HepG2 (cell line): ENCODE data around the gene GLB1L. TPM values are rescaled to one million over a fixed set of nuclear protein-coding genes. Genes with fewer than 3 reads are reported as not detected.
A peak's percentile ranks its signal among the peaks of the same experiment; 100 is the strongest.

Experiments used
- ATAC-seq: fragments of 200-7000 bp; cut with Tn5 transposase; 3 replicates; pipeline ENCODE4 v1.9.1; 2020; ENCODE audit warnings: mild to moderate bottlenecking, moderate library complexity
- BruUV-seq: library from RNA; stranded (reverse); fragments of 400-500 nt; replicated peaks from 2 replicates; lab custom pipeline; 2021; lab: Mats Ljungman, UMichigan
- CTCF ChIA-PET: fragments of 300-600 bp; formaldehyde crosslinking; extraction: SDS; loops from one replicate; lab custom pipeline; 2021; ENCODE audit warnings: low total read pairs, inconsistent platforms, low intra/inter-chr PET ratio; lab: Yijun Ruan, JAX
- POLR2A ChIA-PET: fragments of 350-600 bp; sonication (Branson Sonifier 250); formaldehyde crosslinking; loops from one replicate; lab custom pipeline; 2020; ENCODE audit warnings: antibody characterized with exemption, inconsistent platforms; lab: Yijun Ruan, JAX
- DNase-seq: peaks from one replicate; pipeline ENCODE4 v3.0.0-alpha.2; 2015; ENCODE audit warnings: low spot score
- FAIRE-seq: peaks from 3 replicates; lab custom pipeline; 2011; peaks lifted over from hg19 to GRCh38; lab: Jason Lieb, UNC
- H2AFZ ChIP-seq: one replicate; pipeline ENCODE4 v1.6.1; 2011; ENCODE audit warnings: low read length, inconsistent platforms
- H3K27ac ChIP-seq: fragments of 300-600 bp; 3 replicates; pipeline ENCODE4 v1.8.0; 2011; ENCODE audit warnings: mixed run types, mild to moderate bottlenecking, mixed read lengths, low read length, inconsistent platforms; ENCODE audit not compliant: insufficient read depth; ENCODE audit errors: extremely low read length
- H3K27me3 ChIP-seq, 2 experiments: fragments of 200-600 bp in 1 of 2; 2 replicates in 1 of 2; 3 replicates in 1 of 2; pipeline versions ENCODE4 v1.6.0 to v1.8.0; 2011; ENCODE audit warnings: low read length in 2 of 2, mild to moderate bottlenecking in 2 of 2, moderate library complexity in 2 of 2, inconsistent platforms in 1 of 2; ENCODE audit not compliant: insufficient read depth in 2 of 2, control insufficient read depth in 1 of 2
- H3K36me3 ChIP-seq, 2 experiments: fragments of 200-600 bp in 1 of 2; replicated peaks in 1 of 2; 2 replicates in 1 of 2; 3 replicates in 1 of 2; pipeline versions ENCODE4 v1.5.1 to v1.8.0; 2011; ENCODE audit warnings: low read length in 2 of 2, inconsistent platforms in 1 of 2; ENCODE audit not compliant: insufficient read depth in 2 of 2, control insufficient read depth in 1 of 2
- H3K4me1 ChIP-seq: 2 replicates; pipeline ENCODE4 v1.5.1; 2012; ENCODE audit warnings: low read length, inconsistent platforms; ENCODE audit not compliant: insufficient read depth
- H3K4me2 ChIP-seq: 2 replicates; pipeline ENCODE4 v1.6.0; 2011; ENCODE audit warnings: low read depth, low read length, inconsistent platforms
- H3K4me3 ChIP-seq, 3 experiments: fragments of 200-600 bp in 1 of 3; sonication (generic), shearing (Covaris generic) in 1 of 3; replicated peaks in 1 of 3; 2 replicates each; pipeline ENCODE4 v1.5.1; 2011 to 2016; ENCODE audit warnings: low read length in 3 of 3, inconsistent platforms in 2 of 3, low read depth in 2 of 3, mild to moderate bottlenecking in 2 of 3, control low read depth in 1 of 3, mixed read lengths in 1 of 3; ENCODE audit not compliant: insufficient read depth in 1 of 3
- H3K79me2 ChIP-seq: one replicate; pipeline ENCODE4 v1.6.1; 2011; ENCODE audit warnings: low read length, inconsistent platforms; ENCODE audit not compliant: insufficient read depth
- H3K9ac ChIP-seq: 2 replicates; pipeline ENCODE4 v1.6.0; 2011; ENCODE audit warnings: mild to moderate bottlenecking, low read depth, low read length, inconsistent platforms; ENCODE audit not compliant: insufficient read depth
- H3K9me3 ChIP-seq: 2 replicates; pipeline ENCODE4 v1.5.1; 2012; ENCODE audit warnings: mild to moderate bottlenecking, low read length
- H4K20me1 ChIP-seq: 2 replicates; pipeline ENCODE4 v1.6.0; 2011; ENCODE audit warnings: inconsistent platforms, mild to moderate bottlenecking, low read length, moderate library complexity; ENCODE audit not compliant: insufficient read depth
- AHDC1 ChIP-seq: sonication (generic); formaldehyde crosslinking; IDR thresholded peaks from 2 replicates; pipeline ENCODE4 v1.5.1; 2020; ENCODE audit warnings: mild to moderate bottlenecking, missing genetic modification reagents, borderline replicate concordance
- BRF2 ChIP-seq: sonication (generic); formaldehyde crosslinking; IDR thresholded peaks from 2 replicates; pipeline ENCODE4 v1.8.1; 2022; ENCODE audit warnings: mild to moderate bottlenecking, missing genetic modification reagents
- CREM ChIP-seq, 2 experiments: sonication (generic) in 1 of 2; formaldehyde crosslinking in 1 of 2; IDR thresholded peaks; 2 replicates each; pipeline versions ENCODE4 v1.4.0 to v1.6.1; 2016 to 2020; ENCODE audit warnings: antibody characterized with exemption in 1 of 2, mild to moderate bottlenecking in 1 of 2, missing genetic modification reagents in 1 of 2
- FOSL1 ChIP-seq: sonication (generic); formaldehyde crosslinking; IDR thresholded peaks from 2 replicates; pipeline ENCODE4 v1.9.0; 2021; ENCODE audit warnings: missing genetic modification reagents, borderline replicate concordance
- MZF1 ChIP-seq: sonication (generic); formaldehyde crosslinking; IDR thresholded peaks from 2 replicates; pipeline ENCODE4 v1.8.1; 2023; ENCODE audit warnings: mild to moderate bottlenecking, missing genetic modification reagents, borderline replicate concordance
- PLRG1 ChIP-seq: fragments of 450-650 bp; conservative IDR thresholded peaks from 2 replicates; pipeline ENCODE4 v1.6.1; 2016
- SPEN ChIP-seq: sonication (generic); formaldehyde crosslinking; IDR thresholded peaks from 2 replicates; pipeline ENCODE4 v1.5.1; 2020; ENCODE audit warnings: low read depth, mild to moderate bottlenecking, missing genetic modification reagents
- TMF1 ChIP-seq: sonication (generic); formaldehyde crosslinking; IDR thresholded peaks from 2 replicates; pipeline ENCODE4 v1.8.1; 2022; ENCODE audit warnings: low read depth, missing genetic modification reagents
- XRCC5 ChIP-seq: fragments of 200-400 bp; formaldehyde crosslinking; optimal IDR thresholded peaks from 2 replicates; pipeline ENCODE3; 2017; ENCODE audit warnings: mild to moderate bottlenecking, low read length
- ZBTB14 ChIP-seq: sonication (generic); formaldehyde crosslinking; IDR thresholded peaks from 2 replicates; pipeline ENCODE4 v1.4.0; 2020; ENCODE audit warnings: missing genetic modification reagents
- ZNF484 ChIP-seq: sonication (generic); formaldehyde crosslinking; IDR thresholded peaks from 2 replicates; pipeline ENCODE4 v1.5.1; 2020; ENCODE audit warnings: mild to moderate bottlenecking, low read depth, missing genetic modification reagents, borderline replicate concordance
- ZNF546 ChIP-seq: sonication (generic); formaldehyde crosslinking; conservative IDR thresholded peaks from 2 replicates; pipeline ENCODE4 v1.8.1; 2023; ENCODE audit warnings: mild to moderate bottlenecking, missing genetic modification reagents
- ZNF75D ChIP-seq: sonication (generic); formaldehyde crosslinking; IDR thresholded peaks from 2 replicates; pipeline ENCODE4 v1.8.1; 2023; ENCODE audit warnings: missing genetic modification reagents, mild to moderate bottlenecking, borderline replicate concordance
- whole genome bisulfite sequencing: methylation state at CpG from one replicate; pipeline ENCODE4 v1.1.6; 2017; ENCODE audit warnings: low lambda C conversion rate; 5-methylcytosine and 5-hydroxymethylcytosine counted together
- in situ Hi-C: cut with HindIII; loops from 2 replicates; pipeline ENCODE4 v1.10.0; 2017; ENCODE audit warnings: low pct_unique_long_range_greater_than_20kb; ENCODE audit not compliant: extremely low pct_ligation_motif_present
- intact Hi-C: fragments of 100-400 bp; cut with micrococcal nuclease; formaldehyde crosslinking; loops from one replicate; pipeline ENCODE4 v1.10.0; 2022; ENCODE audit not compliant: unreplicated experiment
- polyA plus RNA-seq, 8 experiments: library from polyadenylated mRNA; depleted of rRNA in 3 of 8; stranded (reverse) in 7 of 8; unstranded in 1 of 8; fragments of >200 nt; fragmentation: Illumina TruSeq in 4 of 8; extraction: Trizol in 4 of 8; gene quantifications; 2 replicates each; pipeline versions ENCODE4 v1.2.1 to v1.2.3, GENCODE V29; 2011 to 2016; ENCODE audit warnings: low read depth in 4 of 8, missing spikeins in 1 of 8, mixed read lengths in 1 of 8; ENCODE audit not compliant: insufficient read depth in 1 of 8
- total RNA-seq, 5 experiments: library from RNA; depleted of rRNA; stranded (reverse); fragments of >200 nt; fragmentation: Illumina TruSeq; extraction: Trizol; gene quantifications; 2 replicates each; pipeline ENCODE4 v1.2.3, GENCODE V29; 2016; ENCODE audit warnings: low read depth in 1 of 5

The GLB1L gene
- total and polyA plus RNA-seq, 2 of the 13 experiments (the other 11 are each of a cell fraction or from before 2014, with no cell fraction given): 6.8 to 7.3 TPM

GRCh38 chr2:219294356-219295351 lies 49.4 kb upstream of the GLB1L start:
- peak; percentile 80 for DNase-seq
- Histone ChIP-seq H3K36me3 (no peaks in the 10 kb centered on the region), H3K4me1 (peaks cover 36% of the 10 kb centered on the region), H3K27ac (no peak overlapping the region), H3K9ac (peak overlapping the region; percentile 75), H3K27me3 (peaks cover 6 to 83% of the 10 kb centered on the region in 2 experiments; a peak in 4 of 5 replicates), H3K4me3 (peak overlapping the region; percentile 60 to 81 (median 80)), H3K9me3 (no peaks in the 10 kb centered on the region), H2AFZ (peak overlapping the region; percentile 77), H3K4me2 (peak overlapping the region; percentile 87), H3K79me2 (no peaks in the 10 kb centered on the region), H4K20me1 (no peaks in the 10 kb centered on the region)
- BruUV-seq: no TSS peak
- intact Hi-C loops: loop anchor here (1.0 to 10.0 kb wide), 7 partner anchors 15 to 240 kb away; partner anchors contain the start of genes ABCB6, ANKZF1, ATG9A and DNAJB2
- WGBS: 20% methylated on average over 26 of the region's 67 CpGs
- ATAC-seq: peak; percentile 85
- in situ Hi-C loops: loop anchor here (5.0 kb wide), 1 partner anchor 122 kb away; the partner anchor contains the start of gene SLC23A3
- peak; percentile 89 for FAIRE-seq
- CTCF ChIA-PET: interaction anchor here (1.2 to 3.4 kb wide), 8 partner anchors 18 to 135 kb away, joined by 3 to 88 read pairs (median 10); partner anchors contain the start of genes ANKZF1, ATG9A, DNAJB2 and NHEJ1
- POLR2A ChIA-PET: interaction anchor here (0.8 to 3.6 kb wide), 17 partner anchors 8 to 293 kb away, joined by 3 to 47 read pairs (median 6); partner anchors contain the start of genes ABCB6, ANKZF1, ATG9A and CNPPD1
- no peak for TF ChIP-seq PLRG1
- TF ChIP-seq AHDC1: no peak
- TF ChIP-seq XRCC5: peak; percentile 99
- no peak; the same call in 1 of the 2 replicates for TF ChIP-seq MZF1 (CRISPR knock-in tag)
- TF ChIP-seq ZBTB14: peak; percentile 83
- TF ChIP-seq SPEN (CRISPR knock-in tag): peak; percentile 94
- TF ChIP-seq TMF1 (CRISPR knock-in tag): peak; percentile 80; the same call in 1 of the 2 replicates
- no peak for TF ChIP-seq ZNF484
- TF ChIP-seq CREM (IDR thresholded peaks at IDR 0.05): no peak
- no peak for TF ChIP-seq CREM (CRISPR knock-in tag; IDR thresholded peaks at IDR 0.05)
- TF ChIP-seq ZNF546 (CRISPR knock-in tag): 0 out of 2 replicates have a peak, but pooled peaks have one; percentile 46
- no peak for TF ChIP-seq BRF2 (CRISPR knock-in tag)
- no peak for TF ChIP-seq FOSL1 (CRISPR knock-in tag)
- TF ChIP-seq ZNF75D (CRISPR knock-in tag): no peak
